ENCODE results near the gene POGZ.

DNA sequence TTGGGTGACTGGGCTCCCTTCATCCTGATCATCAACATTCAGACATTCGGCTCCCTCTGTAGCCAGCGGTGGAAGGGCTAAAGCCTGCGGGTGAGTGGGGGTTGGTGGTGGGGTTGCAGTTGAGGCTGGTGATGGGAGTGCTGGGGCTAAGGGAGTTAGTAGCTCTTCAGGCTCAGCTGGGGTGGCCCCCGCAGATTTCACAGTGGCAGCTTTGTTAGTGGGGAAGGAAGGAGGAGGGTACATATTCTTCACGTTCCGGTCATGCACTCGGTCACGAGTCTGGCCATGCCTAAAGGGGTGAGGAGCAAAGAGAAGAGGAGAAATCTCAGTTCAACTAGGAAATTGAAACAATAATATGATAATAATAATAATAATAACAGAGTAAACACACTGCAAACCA is 53.1 kb downstream of the POGZ start:
- TF ChIP-seq, protein P1, sequence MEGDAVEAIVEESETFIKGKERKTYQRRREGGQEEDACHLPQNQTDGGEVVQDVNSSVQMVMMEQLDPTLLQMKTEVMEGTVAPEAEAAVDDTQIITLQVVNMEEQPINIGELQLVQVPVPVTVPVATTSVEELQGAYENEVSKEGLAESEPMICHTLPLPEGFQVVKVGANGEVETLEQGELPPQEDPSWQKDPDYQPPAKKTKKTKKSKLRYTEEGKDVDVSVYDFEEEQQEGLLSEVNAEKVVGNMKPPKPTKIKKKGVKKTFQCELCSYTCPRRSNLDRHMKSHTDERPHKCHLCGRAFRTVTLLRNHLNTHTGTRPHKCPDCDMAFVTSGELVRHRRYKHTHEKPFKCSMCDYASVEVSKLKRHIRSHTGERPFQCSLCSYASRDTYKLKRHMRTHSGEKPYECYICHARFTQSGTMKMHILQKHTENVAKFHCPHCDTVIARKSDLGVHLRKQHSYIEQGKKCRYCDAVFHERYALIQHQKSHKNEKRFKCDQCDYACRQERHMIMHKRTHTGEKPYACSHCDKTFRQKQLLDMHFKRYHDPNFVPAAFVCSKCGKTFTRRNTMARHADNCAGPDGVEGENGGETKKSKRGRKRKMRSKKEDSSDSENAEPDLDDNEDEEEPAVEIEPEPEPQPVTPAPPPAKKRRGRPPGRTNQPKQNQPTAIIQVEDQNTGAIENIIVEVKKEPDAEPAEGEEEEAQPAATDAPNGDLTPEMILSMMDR (conservative IDR thresholded peaks at IDR 0.05; ENCODE audit: low read depth, low read length) = no peak
- no peak for TF ChIP-seq CEBPB (IDR thresholded peaks at IDR 0.05; ENCODE audit: low read depth, low read length)
- no peak for TF ChIP-seq RFX5 (IDR thresholded peaks at IDR 0.05; ENCODE audit: low read depth, low read length)
- TF ChIP-seq MAZ (IDR thresholded peaks at IDR 0.05; ENCODE audit: borderline replicate concordance, low read depth, low read length) = no peak
- TF ChIP-seq POLR2A (IDR thresholded peaks at IDR 0.05; ENCODE audit: low read depth, low read length) = no peak
- TF ChIP-seq RAD21 (IDR thresholded peaks at IDR 0.05; ENCODE audit: low read length) = no peak

Measured in IMR-90 (cell line).